NB4 (cell line): ENCODE results near the gene APH1B.
A peak's percentile ranks its signal among the peaks of the same experiment; 100 is the strongest.

ENCODE experiments used
- MYC ChIP-seq: IDR thresholded peaks from 2 replicates; pipeline ENCODE4 v1.6.1; 2011; ENCODE audit warnings: low read depth, low read length
- TF ChIP-seq, protein P1 (sequence below): IDR thresholded peaks from one replicate; pipeline ENCODE4 v1.5.1; 2012; ENCODE audit warnings: low read depth, low read length

DNA sequence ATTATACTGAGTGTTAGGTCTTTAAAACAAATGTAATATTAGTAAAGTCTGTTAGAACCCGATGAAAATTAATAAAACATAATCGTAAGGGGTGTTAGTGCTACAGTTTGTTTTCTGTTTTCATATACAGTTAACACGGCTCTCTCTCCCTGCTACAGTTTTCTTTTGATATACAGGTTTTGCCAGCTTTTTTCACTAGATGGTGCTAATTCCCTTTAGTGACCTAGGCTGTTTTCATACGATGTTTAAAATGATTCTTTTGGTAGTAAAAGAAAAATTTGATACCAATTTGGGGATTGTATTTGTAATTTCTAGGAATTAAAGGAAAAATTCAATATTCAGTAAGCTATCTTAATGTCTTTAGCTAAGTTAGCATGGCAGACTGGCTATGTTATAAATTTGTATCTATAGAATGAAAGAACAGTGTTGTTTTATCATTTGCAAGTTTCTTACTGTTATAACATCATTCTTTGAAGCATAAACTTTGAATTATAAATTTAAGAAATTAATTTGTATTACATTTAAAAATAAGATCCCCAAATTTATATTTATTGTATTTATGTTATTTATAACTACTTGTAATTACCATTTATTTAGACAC lies 11.5 kb downstream of the APH1B start:
- TF ChIP-seq, protein P1, sequence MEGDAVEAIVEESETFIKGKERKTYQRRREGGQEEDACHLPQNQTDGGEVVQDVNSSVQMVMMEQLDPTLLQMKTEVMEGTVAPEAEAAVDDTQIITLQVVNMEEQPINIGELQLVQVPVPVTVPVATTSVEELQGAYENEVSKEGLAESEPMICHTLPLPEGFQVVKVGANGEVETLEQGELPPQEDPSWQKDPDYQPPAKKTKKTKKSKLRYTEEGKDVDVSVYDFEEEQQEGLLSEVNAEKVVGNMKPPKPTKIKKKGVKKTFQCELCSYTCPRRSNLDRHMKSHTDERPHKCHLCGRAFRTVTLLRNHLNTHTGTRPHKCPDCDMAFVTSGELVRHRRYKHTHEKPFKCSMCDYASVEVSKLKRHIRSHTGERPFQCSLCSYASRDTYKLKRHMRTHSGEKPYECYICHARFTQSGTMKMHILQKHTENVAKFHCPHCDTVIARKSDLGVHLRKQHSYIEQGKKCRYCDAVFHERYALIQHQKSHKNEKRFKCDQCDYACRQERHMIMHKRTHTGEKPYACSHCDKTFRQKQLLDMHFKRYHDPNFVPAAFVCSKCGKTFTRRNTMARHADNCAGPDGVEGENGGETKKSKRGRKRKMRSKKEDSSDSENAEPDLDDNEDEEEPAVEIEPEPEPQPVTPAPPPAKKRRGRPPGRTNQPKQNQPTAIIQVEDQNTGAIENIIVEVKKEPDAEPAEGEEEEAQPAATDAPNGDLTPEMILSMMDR = peak; percentile 40
- TF ChIP-seq MYC = no peak
